ENCODE data around the gene NPSR1.
"Not testable (repeated sequence)": the region's sequence is repeated elsewhere in the genome, so short reads cannot be mapped to it uniquely, and the experiment has no call there.

Gene NPSR1

GRCh38 chr7:34839645-34840044 lies 181.6 kb downstream of the NPSR1 start:
- DNase-seq = no peak

- DNase-seq = no peak
Observed at GRCh38 chr7:34840176-34840785, 182.3 kb downstream of the NPSR1 start.

- DNase-seq = no peak
Observed at GRCh38 chr7:34841326-34841725, 183.3 kb downstream of the NPSR1 start.

- DNase-seq = no peak
Observed at GRCh38 chr7:34842782-34843181, 184.8 kb downstream of the NPSR1 start.

- no peak for DNase-seq
Observed at GRCh38 chr7:34844406-34844805, 186.4 kb downstream of the NPSR1 start.

GRCh38 chr7:34844936-34845665 lies 187.1 kb downstream of the NPSR1 start:
- DNase-seq = no peak

GRCh38 chr7:34845666-34846361 lies 187.8 kb downstream of the NPSR1 start:
- DNase-seq = no peak

- DNase-seq = no peak
Observed at GRCh38 chr7:34846976-34847375, 189.0 kb downstream of the NPSR1 start.

GRCh38 chr7:34848670-34849069 lies 190.7 kb downstream of the NPSR1 start:
- no peak for DNase-seq

DNA sequence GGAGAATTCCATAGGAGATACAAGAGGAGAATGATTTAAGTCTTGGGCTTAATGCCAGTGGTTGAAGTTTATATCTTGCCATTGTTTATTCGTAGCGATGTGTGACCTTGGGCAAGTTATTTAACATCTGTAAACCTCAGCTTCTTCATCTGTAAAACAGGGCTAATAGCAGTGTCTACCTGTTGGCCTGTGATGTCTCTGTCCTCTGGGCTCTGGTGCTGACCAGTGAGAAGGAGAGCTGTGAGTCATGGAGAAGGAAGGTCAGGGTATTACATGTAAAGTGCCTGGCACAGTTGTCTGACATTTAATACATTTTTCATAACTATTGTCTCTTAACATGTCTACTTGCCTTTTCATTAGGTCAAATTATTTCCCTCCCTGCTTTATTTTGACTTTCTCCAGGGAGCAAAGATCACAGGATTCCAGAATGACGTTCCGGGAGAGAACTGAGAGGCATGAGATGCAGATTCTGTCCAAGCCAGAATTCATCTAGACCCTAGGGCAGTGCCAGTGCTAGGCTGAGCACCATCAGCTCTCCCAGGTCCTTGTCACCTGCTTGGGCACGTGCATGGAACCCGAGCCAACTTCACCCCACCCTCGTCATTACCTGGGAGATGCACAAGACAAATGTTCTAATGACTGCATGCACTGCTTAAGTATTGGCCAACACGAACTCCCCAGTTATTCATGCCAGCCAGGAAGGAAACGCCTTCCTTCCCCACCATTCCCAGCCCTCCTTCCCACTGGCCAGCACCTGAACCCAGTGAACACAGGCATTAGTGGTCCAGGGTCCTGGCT lies 191.3 kb downstream of the NPSR1 start:
- no peak for DNase-seq

DNA sequence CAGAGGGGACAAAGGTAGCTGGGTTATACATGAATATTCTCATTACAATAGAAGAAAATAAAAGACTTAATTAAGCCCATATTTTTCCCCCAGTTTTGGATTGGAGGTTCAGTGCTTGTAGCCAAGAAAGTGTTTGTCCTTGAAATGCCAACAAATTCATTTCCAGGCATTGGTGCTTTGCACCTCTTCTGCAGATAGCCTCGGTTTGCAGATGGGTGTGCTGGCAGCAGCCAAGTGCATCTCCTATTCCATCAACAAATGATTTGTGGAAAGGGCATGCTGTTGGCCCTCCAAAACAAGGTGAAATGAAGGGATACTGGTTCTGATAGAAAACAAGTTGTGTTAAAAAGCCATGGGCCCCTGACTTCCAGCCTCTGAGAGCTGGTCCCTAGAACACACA lies 192.0 kb downstream of the NPSR1 start:
- no peak for DNase-seq

DNA sequence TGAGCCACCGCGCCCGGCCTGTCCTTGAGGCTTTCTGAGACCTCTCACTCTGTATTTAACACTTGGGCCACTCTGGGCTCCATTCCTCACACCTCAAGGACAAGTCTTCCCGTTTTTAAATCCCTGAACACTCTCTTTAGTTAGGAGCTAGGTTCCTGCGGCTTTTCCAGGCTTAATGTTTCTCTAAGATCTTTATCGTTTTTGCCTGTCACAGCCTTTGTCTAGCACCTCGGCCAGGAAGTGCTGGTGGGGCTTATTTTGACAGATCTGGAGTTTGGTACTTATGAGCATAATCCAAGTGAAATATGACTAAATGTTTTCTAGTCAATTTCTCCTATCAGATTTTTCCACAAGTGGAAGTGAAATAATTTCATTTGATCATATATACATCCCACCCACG lies 192.7 kb downstream of the NPSR1 start:
- no peak for DNase-seq

DNA sequence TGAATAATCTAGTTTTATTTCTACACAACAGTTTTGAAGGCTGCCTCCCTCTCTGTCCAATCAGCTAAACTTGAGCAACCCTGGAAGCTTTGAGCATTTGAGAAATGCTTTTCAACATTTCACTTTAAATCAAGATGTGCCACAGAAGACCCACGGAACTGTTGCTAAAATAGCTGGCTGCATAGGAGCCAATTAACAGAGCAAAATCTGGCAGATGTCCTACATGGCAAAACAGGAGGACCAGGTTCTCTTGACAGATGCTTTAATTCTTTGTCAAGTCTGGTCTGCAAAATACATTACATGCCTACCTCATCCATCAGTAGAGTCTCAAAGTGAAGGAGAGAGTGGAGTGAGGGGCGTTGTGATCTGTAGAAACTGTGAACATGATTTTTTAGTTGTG lies 193.4 kb downstream of the NPSR1 start:
- no peak for DNase-seq

GRCh38 chr7:34858444-34858843 lies 200.4 kb downstream of the NPSR1 start:
- DNase-seq = not testable (repeated sequence)

DNA sequence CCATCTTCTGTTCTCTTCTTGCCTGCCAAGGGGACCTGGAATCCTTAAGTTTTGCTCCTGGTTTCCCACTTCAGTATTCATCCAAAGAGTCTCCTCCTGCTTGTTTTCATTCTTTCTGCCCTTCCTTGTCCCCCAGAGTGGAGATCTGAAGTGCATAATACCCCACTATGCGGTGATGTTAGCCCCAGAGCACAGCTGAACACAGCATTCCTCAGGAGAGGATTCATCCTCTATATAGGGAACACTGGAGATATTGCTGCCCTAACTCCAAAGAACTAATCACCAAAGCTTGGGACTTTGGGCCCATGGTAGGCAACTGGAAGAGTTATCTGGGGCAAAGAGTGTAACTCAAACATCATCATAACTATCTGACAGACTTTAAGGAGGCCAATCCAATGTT lies 201.3 kb downstream of the NPSR1 start:
- DNase-seq = not testable (repeated sequence)

DNA sequence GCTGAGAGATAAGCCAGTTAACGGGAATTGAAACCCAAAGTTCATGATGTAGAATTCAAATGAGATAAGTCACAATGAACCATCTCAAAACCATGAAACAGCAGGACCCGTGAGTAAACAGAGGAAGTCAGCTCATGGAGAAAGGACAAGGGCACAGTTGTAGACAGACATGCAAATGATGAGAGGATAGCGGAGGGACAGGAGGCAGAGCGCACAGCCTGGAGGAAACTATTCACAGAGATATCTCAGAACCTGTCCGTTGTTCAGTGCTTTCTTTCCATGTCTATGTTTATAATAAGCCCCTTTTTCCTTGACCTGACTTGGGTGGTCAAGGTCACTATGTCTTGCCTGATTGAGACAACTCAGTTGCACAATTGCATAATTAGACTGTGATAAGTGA lies 208.2 kb downstream of the NPSR1 start:
- not testable (repeated sequence) for DNase-seq

DNA sequence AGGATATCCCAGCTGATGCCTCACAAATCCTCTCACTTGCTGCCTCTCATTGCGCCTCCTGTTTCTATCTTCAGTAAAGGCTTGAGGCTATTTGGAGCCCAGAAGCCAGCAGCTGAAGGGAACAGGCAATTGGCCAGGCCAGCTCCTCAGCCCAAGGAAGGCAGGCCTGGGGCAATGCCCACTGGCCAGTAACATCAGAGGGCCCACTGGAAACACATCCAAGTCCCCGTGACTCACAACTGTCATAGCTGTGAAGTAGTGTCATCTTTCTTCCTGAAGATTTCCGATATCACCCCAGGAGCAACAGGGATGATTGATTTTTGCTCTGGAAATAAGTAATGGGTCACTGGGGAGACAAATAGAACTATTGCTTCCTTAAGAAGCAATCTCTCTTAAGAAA lies 209.3 kb downstream of the NPSR1 start:
- DNase-seq = not testable (repeated sequence)

GRCh38 chr7:34868602-34869001 lies 210.6 kb downstream of the NPSR1 start:
- not testable (repeated sequence) for DNase-seq

DNA sequence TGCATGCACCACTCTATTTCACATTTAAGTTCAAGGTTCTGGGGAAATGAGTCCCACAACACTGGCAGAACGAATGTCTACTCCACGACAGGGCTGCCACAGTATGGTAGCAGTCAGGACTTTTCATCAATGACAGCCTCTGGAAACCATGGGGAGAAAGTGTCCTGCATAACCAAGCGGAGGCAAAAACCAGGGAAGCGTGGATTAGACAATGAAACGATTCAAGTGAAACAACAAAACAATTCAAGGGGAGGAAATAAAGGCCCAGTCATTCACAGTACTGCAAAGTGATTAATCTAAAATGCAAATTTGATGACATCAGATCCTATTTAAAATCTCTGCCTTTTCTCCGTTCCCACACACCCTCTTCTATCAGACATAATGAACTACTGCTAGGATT lies 211.0 kb downstream of the NPSR1 start:
- no peak for DNase-seq

DNA sequence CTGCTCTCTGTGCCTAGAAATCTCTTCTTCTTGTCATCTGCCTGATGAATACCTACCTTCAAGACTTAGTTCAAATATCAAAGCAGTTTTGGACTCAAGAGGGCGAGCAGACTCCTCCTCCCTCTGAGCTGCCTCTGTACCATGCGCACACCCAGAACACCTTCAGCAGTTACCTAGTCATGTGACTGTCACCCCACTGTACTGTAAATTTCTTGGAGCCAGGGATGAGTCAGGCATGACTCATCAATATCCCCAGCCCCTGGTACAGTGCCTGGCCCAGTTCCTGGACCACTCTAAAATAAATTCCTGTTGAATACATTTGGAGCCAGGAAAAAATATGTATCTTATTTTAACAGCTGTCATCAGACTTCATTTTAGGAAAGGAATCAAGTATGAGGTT lies 212.0 kb downstream of the NPSR1 start:
- DNase-seq = not testable (repeated sequence)

- DNase-seq = not testable (repeated sequence)
Observed at GRCh38 chr7:34874329-34874728, 216.3 kb downstream of the NPSR1 start.

DNA sequence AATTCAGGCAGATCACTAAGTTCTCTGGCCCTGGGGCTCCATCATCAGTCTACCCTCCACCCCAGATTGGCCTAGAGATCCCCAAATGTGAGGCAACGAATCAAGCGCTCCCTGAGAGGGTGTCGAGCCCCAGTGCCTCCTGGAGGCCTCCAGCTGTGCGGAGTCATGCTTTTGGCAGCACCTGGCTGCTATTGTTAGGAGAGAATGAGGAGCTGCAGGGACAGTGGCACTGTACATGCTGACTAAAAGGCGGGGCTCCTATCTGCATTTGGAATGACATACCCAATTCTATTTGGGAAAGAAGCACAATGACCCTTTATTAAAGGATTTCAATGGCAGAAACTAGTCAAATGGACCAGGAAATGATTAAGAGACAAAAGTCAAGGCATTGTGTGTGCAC lies 217.5 kb downstream of the NPSR1 start:
- no peak for DNase-seq

Data from stimulated activated CD8-positive, alpha-beta memory T cell treated with anti-CD3 and anti-CD28 coated beads, Interleukin-4, amount 100 ng/mL, for 48 hours (primary cell).